Panc1 (cell line): ENCODE data around the gene PARG.

Experiments
- CTCF ChIP-seq: fragments of 450-650 bp; IDR thresholded peaks from 2 replicates; pipeline ENCODE4 v1.5.1; 2017; ENCODE audit warnings: mild to moderate bottlenecking
- POLR2AphosphoS5 ChIP-seq: IDR thresholded peaks from 2 replicates; pipeline ENCODE4 v1.6.1; 2012; ENCODE audit warnings: mild to moderate bottlenecking, low read depth, low read length, moderate library complexity
- REST ChIP-seq, 2 experiments: IDR thresholded peaks; 2 replicates each; pipeline ENCODE4 v1.6.1; 2011 to 2012; ENCODE audit warnings: low read depth in 2 of 2, control low read depth in 1 of 2, low read length in 1 of 2, mild to moderate bottlenecking in 1 of 2, moderate library complexity in 1 of 2; ENCODE audit not compliant: insufficient read depth in 1 of 2
- SIN3A ChIP-seq: IDR thresholded peaks from 2 replicates; pipeline ENCODE4 v1.6.1; 2012; ENCODE audit warnings: low read depth, mild to moderate bottlenecking, low read length, moderate library complexity, borderline replicate concordance; ENCODE audit not compliant: insufficient read depth
- TCF7L2 ChIP-seq: IDR thresholded peaks from 2 replicates; pipeline ENCODE4 v1.6.1; 2011; ENCODE audit warnings: mild to moderate bottlenecking, low read depth, low read length, inconsistent platforms

- no peak for TF ChIP-seq CTCF
- TF ChIP-seq SIN3A, result no peak
- TF ChIP-seq POLR2AphosphoS5, result no peak
- TF ChIP-seq REST (IDR thresholded peaks at IDR 0.05; ENCODE audit: insufficient read depth in 1 of 2, low read depth in 2 of 2, low read length in 1 of 2), result no peak
- TF ChIP-seq TCF7L2, result no peak
Observed at GRCh38 chr10:49827297-49827696, 114.5 kb downstream of the PARG start.
